Spleen (tissue), 7 donors: Measurements from ENCODE around the gene ADGRG1.

Source experiments
- POLR2A ChIP-seq, 3 donors: fragments of 450-650 bp; IDR thresholded peaks; one replicate each; pipeline ENCODE4 v1.5.1; 2017; ENCODE audit warnings: antibody characterized with exemption in 3 of 3, mild to moderate bottlenecking in 1 of 3
- TF ChIP-seq, protein P1 (sequence below), 11 experiments: fragments of 200-600 bp in 7 of 11; fragments of 450-650 bp in 4 of 11; sonication (generic) in 4 of 11; IDR thresholded peaks in 8 of 11; conservative IDR thresholded peaks in 3 of 11; 1 replicate in 7 of 11; 2 replicates in 4 of 11; pipeline versions ENCODE4 v1.4.0 to v1.8.0; 2016 to 2021; ENCODE audit warnings: antibody characterized with exemption in 11 of 11, inconsistent platforms in 4 of 11, mild to moderate bottlenecking in 1 of 11
- donor health status: DM: no; HTN: no; CAD: no; lungs with moderate emphysema.
- donor health status: DM: no; HTN: no; CAD: no.
- donor health status: DM: no; HTN: no; CAD: no.

GRCh38 chr16:57620335-57621231, 7.8 kb upstream of the ADGRG1 start:
- TF ChIP-seq, protein P1, sequence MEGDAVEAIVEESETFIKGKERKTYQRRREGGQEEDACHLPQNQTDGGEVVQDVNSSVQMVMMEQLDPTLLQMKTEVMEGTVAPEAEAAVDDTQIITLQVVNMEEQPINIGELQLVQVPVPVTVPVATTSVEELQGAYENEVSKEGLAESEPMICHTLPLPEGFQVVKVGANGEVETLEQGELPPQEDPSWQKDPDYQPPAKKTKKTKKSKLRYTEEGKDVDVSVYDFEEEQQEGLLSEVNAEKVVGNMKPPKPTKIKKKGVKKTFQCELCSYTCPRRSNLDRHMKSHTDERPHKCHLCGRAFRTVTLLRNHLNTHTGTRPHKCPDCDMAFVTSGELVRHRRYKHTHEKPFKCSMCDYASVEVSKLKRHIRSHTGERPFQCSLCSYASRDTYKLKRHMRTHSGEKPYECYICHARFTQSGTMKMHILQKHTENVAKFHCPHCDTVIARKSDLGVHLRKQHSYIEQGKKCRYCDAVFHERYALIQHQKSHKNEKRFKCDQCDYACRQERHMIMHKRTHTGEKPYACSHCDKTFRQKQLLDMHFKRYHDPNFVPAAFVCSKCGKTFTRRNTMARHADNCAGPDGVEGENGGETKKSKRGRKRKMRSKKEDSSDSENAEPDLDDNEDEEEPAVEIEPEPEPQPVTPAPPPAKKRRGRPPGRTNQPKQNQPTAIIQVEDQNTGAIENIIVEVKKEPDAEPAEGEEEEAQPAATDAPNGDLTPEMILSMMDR (IDR thresholded peaks at IDR 0.05 in 8 of 11, conservative IDR thresholded peaks at IDR 0.05 in 3 of 11), result no peak
- TF ChIP-seq POLR2A (IDR thresholded peaks at IDR 0.05), result no peak
